CD4-positive, alpha-beta memory T cell (primary cell): ENCODE measurements around the gene CRADD. TPM values are rescaled to one million over a fixed set of nuclear protein-coding genes. Genes with fewer than 3 reads are reported as not detected.

Experiments
- CTCF ChIA-PET: fragments of 350-600 bp; sonication (Branson Sonifier 250); formaldehyde crosslinking; loops from one replicate; lab custom pipeline; 2021; ENCODE audit warnings: inconsistent platforms; ENCODE audit not compliant: partially characterized antibody; lab: Charles Lee
- POLR2A ChIA-PET: fragments of 350-600 bp; sonication (Branson Sonifier 250); formaldehyde crosslinking; loops from one replicate; lab custom pipeline; 2021; ENCODE audit not compliant: partially characterized antibody; lab: Charles Lee
- DNase-seq, 5 donors: peaks; one replicate each; pipeline versions ENCODE4 v3.0.0 to v3.0.0-alpha.2; 2020 to 2022; ENCODE audit warnings: mixed read lengths in 1 of 5
- H3K27ac ChIP-seq: one replicate; pipeline ENCODE4 v1.7.0; 2013; ENCODE audit warnings: low read depth, low read length
- H3K27me3 ChIP-seq: 2 replicates; pipeline ENCODE4 v1.7.0; 2013; ENCODE audit warnings: mild to moderate bottlenecking, low read length, moderate library complexity; ENCODE audit not compliant: insufficient read depth
- H3K36me3 ChIP-seq: 2 replicates; pipeline ENCODE4 v1.7.0; 2013; ENCODE audit warnings: mild to moderate bottlenecking, low read length, moderate library complexity; ENCODE audit not compliant: insufficient read depth
- H3K4me1 ChIP-seq: 2 replicates; pipeline ENCODE4 v1.7.0; 2013; ENCODE audit warnings: mild to moderate bottlenecking, low read length, moderate library complexity; ENCODE audit not compliant: insufficient read depth
- H3K4me3 ChIP-seq, 2 donors: one replicate each; pipeline ENCODE4 v1.7.0; 2013; ENCODE audit warnings: low read length in 2 of 2, mild to moderate bottlenecking in 1 of 2
- H3K9me3 ChIP-seq, 2 donors: one replicate each; pipeline ENCODE4 v1.7.0; 2013; ENCODE audit warnings: low read length in 2 of 2, control low read depth in 1 of 2; ENCODE audit not compliant: control insufficient read depth in 1 of 2
- H3K27ac Mint-ChIP-seq, 7 donors: one replicate each; pipeline ENCODE4 v1.8.0; 2020 to 2021; ENCODE audit warnings: mixed read lengths in 7 of 7, mild to moderate bottlenecking in 6 of 7, inconsistent platforms in 3 of 7, moderate library complexity in 3 of 7
- H3K27me3 Mint-ChIP-seq, 2 donors: one replicate each; pipeline ENCODE4 v1.8.0; 2020 to 2021; ENCODE audit warnings: mixed read lengths in 2 of 2
- H3K36me3 Mint-ChIP-seq, 2 donors: one replicate each; pipeline ENCODE4 v1.8.0; 2020 to 2021; ENCODE audit warnings: mixed read lengths in 2 of 2, inconsistent platforms in 1 of 2, mild to moderate bottlenecking in 1 of 2
- H3K4me1 Mint-ChIP-seq, 4 donors: one replicate each; pipeline ENCODE4 v1.8.0; 2020 to 2021; ENCODE audit warnings: mixed read lengths in 4 of 4, mild to moderate bottlenecking in 1 of 4
- H3K4me3 Mint-ChIP-seq, 8 donors: one replicate each; pipeline ENCODE4 v1.8.0; 2020 to 2021; ENCODE audit warnings: mixed read lengths in 8 of 8, mild to moderate bottlenecking in 7 of 8, moderate library complexity in 6 of 8, inconsistent platforms in 3 of 8
- H3K9me3 Mint-ChIP-seq, 8 donors: one replicate each; pipeline ENCODE4 v1.8.0; 2020 to 2021; ENCODE audit warnings: mixed read lengths in 8 of 8, mild to moderate bottlenecking in 5 of 8, inconsistent platforms in 3 of 8, moderate library complexity in 1 of 8
- intact Hi-C: fragments of 100-400 bp; cut with micrococcal nuclease; formaldehyde crosslinking; loops from one replicate; pipeline ENCODE4 v1.15.1; 2023
- polyA plus RNA-seq, 2 donors: library from polyadenylated mRNA; unstranded; fragments of 300-500 nt; fragmentation: Illumina TruSeq; gene quantifications; one replicate each; pipeline ENCODE4 v1.2.3, GENCODE V29; 2021
- total RNA-seq, 2 experiments: library from RNA; stranded (reverse); gene quantifications; one replicate each; pipeline ENCODE4 v1.2.3, GENCODE V29; 2021

Gene CRADD
- total and polyA plus RNA-seq, 4 experiments from 2014 or later = 13.3 to 18.3 (median 15.9) TPM

DNA sequence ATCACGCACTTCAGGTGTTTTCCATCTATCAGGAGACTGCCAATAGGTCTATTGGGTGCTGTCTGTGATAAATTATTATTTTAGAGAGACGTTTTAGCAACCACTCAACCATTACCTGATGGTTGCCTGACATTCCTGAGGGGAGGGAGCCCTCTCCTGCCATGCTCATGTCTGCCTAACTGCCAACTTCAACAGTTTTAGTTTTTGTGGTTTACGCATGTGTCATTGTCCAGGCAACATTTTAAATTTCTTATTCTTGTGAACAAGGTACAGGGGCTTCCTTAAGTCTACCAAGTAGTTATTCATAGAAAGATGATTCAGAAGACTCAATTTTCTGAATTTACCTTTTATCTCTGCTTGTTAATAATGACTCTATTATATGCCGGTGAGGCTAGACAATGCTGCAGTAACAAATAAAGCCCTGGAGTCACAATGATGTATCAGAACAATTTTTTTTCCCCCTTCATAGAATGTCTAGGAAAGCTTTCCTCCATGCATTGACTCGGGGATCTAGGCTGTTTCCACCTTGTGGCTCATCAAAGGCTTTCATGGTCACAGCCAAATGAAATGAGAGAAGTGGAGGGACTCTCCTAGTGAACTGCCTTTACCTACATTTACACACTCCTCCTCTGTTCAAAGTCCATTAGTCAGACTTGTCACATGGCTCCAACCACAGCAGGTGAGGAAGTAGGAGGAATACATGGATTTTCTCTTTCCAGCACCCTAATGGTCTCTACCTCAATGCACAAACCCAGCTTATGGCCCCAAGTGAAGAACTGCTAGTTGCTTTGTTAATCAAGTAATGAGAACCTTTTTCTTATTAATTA lies 225.8 kb downstream of the CRADD start:
- Histone ChIP-seq H3K36me3 (no peaks in the 10 kb centered on the region), H3K4me3 (no peak overlapping the region), H3K27me3 (no peaks in the 10 kb centered on the region), H3K27ac (no peak overlapping the region), H3K4me1 (peaks cover 11% of the 10 kb centered on the region), H3K9me3 (no peaks in the 10 kb centered on the region)
- Mint-ChIP-seq H3K4me3 (no peak overlapping the region), H3K27ac (no peak overlapping the region), H3K36me3 (no peaks in the 10 kb centered on the region), H3K4me1 (peaks cover 7 to 22% (median 10%) of the 10 kb centered on the region in 4 donors), H3K27me3 (no peaks in the 10 kb centered on the region), H3K9me3 (peaks cover 0 to 5% (median 3%) of the 10 kb centered on the region in 8 donors)
- CTCF ChIA-PET = no interaction called here
- DNase-seq = no peak
- intact Hi-C loops = no loop called here
- POLR2A ChIA-PET = no interaction called here

DNA sequence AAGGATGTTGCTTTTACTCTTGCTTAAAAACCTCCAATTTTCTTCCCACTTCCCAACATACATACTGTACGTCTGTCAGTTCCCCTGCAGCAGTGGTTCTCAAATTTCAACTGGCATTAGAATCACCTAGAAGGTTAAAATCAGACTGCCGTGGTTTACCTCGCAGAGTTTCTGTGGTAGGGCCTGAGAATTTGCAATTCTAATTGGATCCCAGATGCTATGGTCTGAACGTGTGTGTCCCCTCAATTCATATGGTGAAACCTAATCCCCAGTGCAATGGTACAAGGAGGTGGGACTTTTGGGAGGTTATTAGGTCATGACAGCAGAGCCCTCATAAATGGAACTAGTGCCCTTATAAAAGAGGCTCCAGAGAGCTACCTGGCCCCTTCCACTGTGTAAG lies 226.9 kb downstream of the CRADD start:
- POLR2A ChIA-PET = no interaction called here
- no peak overlapping the region for H3K4me3 ChIP-seq
- peaks cover 6% of the 10 kb centered on the region for H3K4me1 ChIP-seq
- CTCF ChIA-PET = no interaction called here
- no peaks in the 10 kb centered on the region for H3K27me3 Mint-ChIP-seq
- no peaks in the 10 kb centered on the region for H3K36me3 Mint-ChIP-seq
- H3K4me3 Mint-ChIP-seq = no peak overlapping the region
- H3K9me3 Mint-ChIP-seq = peaks cover 0 to 5% (median 3%) of the 10 kb centered on the region in 8 donors
- H3K27me3 ChIP-seq = no peaks in the 10 kb centered on the region
- H3K36me3 ChIP-seq = no peaks in the 10 kb centered on the region
- peaks cover 0 to 11% (median 4%) of the 10 kb centered on the region in 4 donors for H3K4me1 Mint-ChIP-seq
- H3K27ac Mint-ChIP-seq = no peak overlapping the region
- intact Hi-C loops = no loop called here
- no peak overlapping the region for H3K27ac ChIP-seq
- H3K9me3 ChIP-seq = no peaks in the 10 kb centered on the region
- DNase-seq = no peak

DNA sequence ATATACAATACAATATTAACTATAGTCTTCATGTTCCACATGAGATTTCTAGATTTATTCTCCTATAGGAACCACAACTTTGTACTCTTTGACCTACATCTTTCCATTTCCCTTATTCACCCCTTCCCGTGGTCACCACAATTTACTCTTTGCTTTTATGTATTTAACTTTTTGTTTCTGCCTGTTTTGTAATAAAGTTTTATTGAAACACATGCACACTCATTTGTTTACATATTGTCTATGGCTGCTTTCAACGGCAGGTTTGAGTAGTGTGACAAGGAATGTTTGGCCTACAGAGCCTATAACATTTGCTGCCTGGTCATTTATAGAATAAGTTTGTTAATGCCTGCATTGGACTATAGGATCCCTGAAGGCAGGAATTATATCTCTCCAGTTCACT lies 231.1 kb downstream of the CRADD start:
- Mint-ChIP-seq H3K9me3 (no peaks in the 10 kb centered on the region), H3K4me3 (no peak overlapping the region), H3K4me1 (no peaks in the 10 kb centered on the region), H3K36me3 (no peaks in the 10 kb centered on the region), H3K27ac (no peak overlapping the region), H3K27me3 (peaks cover 0 to 4% of the 10 kb centered on the region in 2 donors)
- ChIA-PET CTCF (no interaction called here), POLR2A (no interaction called here)
- no peak for DNase-seq
- no peaks in the 10 kb centered on the region for H3K27me3 ChIP-seq
- no peak overlapping the region for H3K27ac ChIP-seq
- intact Hi-C loops = no loop called here
- no peaks in the 10 kb centered on the region for H3K4me1 ChIP-seq
- H3K4me3 ChIP-seq = no peak overlapping the region
- no peaks in the 10 kb centered on the region for H3K9me3 ChIP-seq
- no peaks in the 10 kb centered on the region for H3K36me3 ChIP-seq

DNA sequence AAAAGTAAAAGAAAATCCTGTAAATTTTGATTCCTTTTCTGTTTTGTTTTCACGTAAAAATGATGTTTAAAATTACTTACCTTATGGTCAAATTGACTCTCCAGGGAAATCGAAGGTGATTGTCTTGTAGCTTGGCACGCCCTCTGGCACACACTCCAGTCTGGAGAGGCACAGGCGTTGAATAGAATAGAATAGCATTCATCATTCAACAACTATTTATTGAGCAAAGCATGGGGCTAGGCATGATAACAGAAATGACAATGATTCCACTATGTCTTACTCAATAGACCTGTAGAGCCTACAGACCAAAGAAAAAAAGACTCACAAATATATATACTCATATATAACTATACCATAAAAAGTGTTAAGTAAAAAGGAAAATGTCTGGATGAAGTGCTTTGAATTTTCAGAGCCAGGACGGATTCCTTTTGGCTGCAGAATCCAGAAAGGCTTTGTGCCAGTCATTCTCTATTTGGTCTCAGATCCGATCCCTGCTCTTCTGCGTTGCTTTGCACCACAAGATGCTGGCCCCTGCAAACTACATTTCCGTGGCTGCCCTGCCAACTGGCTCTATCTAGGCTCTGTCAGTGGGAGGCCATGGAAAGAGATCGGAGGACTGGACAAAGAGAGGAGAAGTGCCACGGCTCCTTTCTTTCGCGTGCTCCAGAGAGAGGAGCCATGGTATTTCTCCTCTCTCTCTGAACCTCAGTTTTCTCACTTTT lies 231.8 kb downstream of the CRADD start:
- Mint-ChIP-seq H3K9me3 (no peaks in the 10 kb centered on the region), H3K27me3 (peaks cover 0 to 4% of the 10 kb centered on the region in 2 donors), H3K36me3 (no peaks in the 10 kb centered on the region), H3K4me1 (no peaks in the 10 kb centered on the region), H3K4me3 (no peak overlapping the region), H3K27ac (no peak overlapping the region)
- no peak overlapping the region for H3K27ac ChIP-seq
- POLR2A ChIA-PET = no interaction called here
- DNase-seq = no peak
- H3K4me3 ChIP-seq = no peak overlapping the region
- H3K4me1 ChIP-seq = no peaks in the 10 kb centered on the region
- intact Hi-C loops = no loop called here
- H3K27me3 ChIP-seq = no peaks in the 10 kb centered on the region
- CTCF ChIA-PET = no interaction called here
- no peaks in the 10 kb centered on the region for H3K9me3 ChIP-seq
- H3K36me3 ChIP-seq = no peaks in the 10 kb centered on the region

DNA sequence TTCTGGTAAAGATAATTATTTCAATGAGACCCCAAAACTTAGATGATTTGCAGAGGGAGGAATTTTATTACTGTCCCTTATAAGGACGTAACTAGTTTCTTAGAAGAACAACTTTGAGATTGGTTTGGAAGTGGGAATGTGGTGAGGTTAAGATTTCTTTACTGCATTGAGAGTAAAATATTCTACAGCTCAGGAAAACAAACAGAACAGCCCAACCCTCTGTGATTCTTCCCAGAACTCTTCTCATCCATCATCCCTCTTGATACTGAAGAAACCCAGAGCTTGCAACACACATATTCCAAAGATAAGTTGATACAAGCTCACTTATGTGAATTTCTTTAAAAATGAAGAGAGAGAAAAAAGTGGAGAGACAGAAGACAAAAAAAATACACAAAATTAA lies 234.2 kb downstream of the CRADD start:
- no peaks in the 10 kb centered on the region for H3K4me1 Mint-ChIP-seq

DNA sequence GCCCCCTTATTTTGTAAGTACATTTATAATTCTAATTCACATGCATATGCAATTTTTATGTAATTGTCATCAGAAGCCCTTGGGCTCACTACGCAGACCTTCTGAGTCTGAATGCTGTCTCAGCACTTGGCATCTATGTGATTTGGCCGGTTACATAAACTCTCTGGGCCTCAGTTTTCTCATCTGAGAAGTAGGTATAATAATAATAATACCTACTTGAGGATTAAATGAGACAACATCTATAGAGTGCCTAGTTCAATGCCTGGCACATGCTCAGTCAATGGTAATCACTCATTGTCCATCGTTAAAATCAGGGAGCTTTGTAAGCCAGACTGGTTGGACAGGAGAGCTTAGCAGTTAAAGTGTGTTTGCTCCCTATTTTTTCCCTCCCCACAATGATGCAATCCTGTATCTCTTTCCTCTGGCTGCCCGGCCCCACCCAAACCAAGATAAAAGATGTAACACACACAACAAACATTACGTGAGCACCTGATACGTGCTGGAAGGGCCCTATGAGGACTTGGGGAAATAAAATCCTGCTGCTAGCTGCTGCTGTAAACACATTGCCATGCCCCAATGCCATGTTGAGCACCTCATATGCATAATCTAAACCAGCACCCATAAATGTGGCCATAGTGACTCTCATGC lies 235.0 kb downstream of the CRADD start:
- Mint-ChIP-seq H3K4me3 (no peak overlapping the region), H3K27ac (no peak overlapping the region), H3K27me3 (peaks cover 0 to 4% of the 10 kb centered on the region in 2 donors), H3K9me3 (peaks cover 0 to 4% (median under 1%) of the 10 kb centered on the region in 8 donors), H3K36me3 (no peaks in the 10 kb centered on the region), H3K4me1 (no peaks in the 10 kb centered on the region)
- Histone ChIP-seq H3K4me1 (no peaks in the 10 kb centered on the region), H3K27me3 (no peaks in the 10 kb centered on the region), H3K36me3 (no peaks in the 10 kb centered on the region), H3K9me3 (no peaks in the 10 kb centered on the region), H3K4me3 (no peak overlapping the region), H3K27ac (no peak overlapping the region)
- ChIA-PET CTCF (interaction anchor here (0.6 kb wide), 1 partner anchor 419 kb away, joined by 3 read pairs; no protein-coding TSS in a partner anchor), POLR2A (no interaction called here)
- DNase-seq = no peak
- intact Hi-C loops = no loop called here

More for the DNA sequence above, 234.2 kb downstream of the CRADD start:
- H3K36me3 ChIP-seq = no peaks in the 10 kb centered on the region
- DNase-seq = no peak
- no peak overlapping the region for H3K27ac ChIP-seq
- ChIA-PET CTCF (interaction anchor here (0.6 kb wide), 1 partner anchor 420 kb away, joined by 3 read pairs; no protein-coding TSS in a partner anchor), POLR2A (no interaction called here)
- H3K9me3 Mint-ChIP-seq = peaks cover 0 to 4% (median under 1%) of the 10 kb centered on the region in 8 donors
- H3K4me3 Mint-ChIP-seq = no peak overlapping the region
- no peaks in the 10 kb centered on the region for H3K4me1 ChIP-seq
- no peak overlapping the region for H3K27ac Mint-ChIP-seq
- intact Hi-C loops = no loop called here
- no peaks in the 10 kb centered on the region for H3K36me3 Mint-ChIP-seq
- no peak overlapping the region for H3K4me3 ChIP-seq
- no peaks in the 10 kb centered on the region for H3K9me3 ChIP-seq
- H3K27me3 ChIP-seq = no peaks in the 10 kb centered on the region
- peaks cover 0 to 4% of the 10 kb centered on the region in 2 donors for H3K27me3 Mint-ChIP-seq

DNA sequence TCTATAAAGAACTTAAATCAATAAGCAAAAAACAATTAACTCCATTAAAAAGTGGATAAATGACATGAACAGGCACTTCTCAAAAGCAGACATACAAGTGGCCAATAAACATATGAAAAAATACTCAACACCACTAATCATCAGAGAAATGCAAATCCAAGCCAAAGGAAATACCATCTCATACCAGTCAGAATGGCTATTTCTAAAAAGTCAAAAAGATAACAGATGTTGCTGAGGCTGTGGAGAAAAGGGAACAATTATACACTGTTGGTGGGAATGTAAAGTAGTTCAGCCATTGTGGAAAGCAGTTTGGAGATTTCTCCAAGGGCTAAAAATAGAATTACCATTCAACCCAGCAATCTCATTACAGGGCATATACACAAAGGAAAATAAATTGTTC lies 236.7 kb downstream of the CRADD start:
- no peak overlapping the region for H3K4me3 ChIP-seq
- no peaks in the 10 kb centered on the region for H3K36me3 ChIP-seq
- ChIA-PET POLR2A (no interaction called here), CTCF (no interaction called here)
- H3K4me1 ChIP-seq = no peaks in the 10 kb centered on the region
- H3K27me3 ChIP-seq = no peaks in the 10 kb centered on the region
- peaks cover 0 to 4% of the 10 kb centered on the region in 2 donors for H3K27me3 Mint-ChIP-seq
- no peaks in the 10 kb centered on the region for H3K36me3 Mint-ChIP-seq
- no peak overlapping the region for H3K27ac Mint-ChIP-seq
- no peak overlapping the region for H3K27ac ChIP-seq
- H3K4me1 Mint-ChIP-seq = no peaks in the 10 kb centered on the region
- no peak for DNase-seq
- H3K4me3 Mint-ChIP-seq = no peak overlapping the region
- intact Hi-C loops = no loop called here
- peaks cover 0 to 4% (median under 1%) of the 10 kb centered on the region in 8 donors for H3K9me3 Mint-ChIP-seq
- H3K9me3 ChIP-seq = no peaks in the 10 kb centered on the region
